CD14-positive monocyte (primary cell): ENCODE measurements around the gene ADCY1. TPM values are rescaled to one million over a fixed set of nuclear protein-coding genes. Genes with fewer than 3 reads are reported as not detected.

Experiments used
- DNase-seq, 3 donors: peaks; one replicate each; pipeline ENCODE4 v3.0.0-alpha.2; 2011 to 2022
- H2AFZ ChIP-seq: 2 replicates; pipeline ENCODE4 v1.6.0; 2012; ENCODE audit warnings: mild to moderate bottlenecking, low read depth, low read length, inconsistent platforms; ENCODE audit not compliant: insufficient read depth, poor library complexity, severe bottlenecking
- H3K27ac ChIP-seq, 2 donors: 1 replicate in 1 of 2; 2 replicates in 1 of 2; pipeline ENCODE4 v1.5.1; 2012 to 2013; ENCODE audit warnings: low read length in 2 of 2, control low read depth in 1 of 2, inconsistent platforms in 1 of 2, low read depth in 1 of 2, mild to moderate bottlenecking in 1 of 2
- H3K27me3 ChIP-seq, 2 donors: one replicate each; pipeline versions ENCODE4 v1.6.0 to v1.6.1; 2011 to 2013; ENCODE audit warnings: low read length in 2 of 2; ENCODE audit not compliant: control insufficient read depth in 2 of 2, insufficient read depth in 2 of 2
- H3K36me3 ChIP-seq, 2 donors: replicated peaks in 1 of 2; 1 replicate in 1 of 2; 2 replicates in 1 of 2; pipeline versions ENCODE4 v1.5.1 to v1.6.1; 2012 to 2013; ENCODE audit warnings: low read length in 2 of 2, control low read depth in 1 of 2, inconsistent platforms in 1 of 2, mild to moderate bottlenecking in 1 of 2; ENCODE audit not compliant: insufficient read depth in 2 of 2, control insufficient read depth in 1 of 2
- H3K4me1 ChIP-seq, 2 donors: 1 replicate in 1 of 2; 2 replicates in 1 of 2; pipeline versions ENCODE4 v1.5.1 to v1.6.1; 2012 to 2013; ENCODE audit warnings: low read length in 2 of 2, control low read depth in 1 of 2, inconsistent platforms in 1 of 2, mild to moderate bottlenecking in 1 of 2, moderate library complexity in 1 of 2; ENCODE audit not compliant: insufficient read depth in 2 of 2, control insufficient read depth in 1 of 2
- H3K4me2 ChIP-seq: replicated peaks from 2 replicates; pipeline ENCODE3; 2012; ENCODE audit warnings: low read length, moderate library complexity, mild to moderate bottlenecking; ENCODE audit not compliant: poor library complexity, severe bottlenecking; ENCODE audit errors: extremely low read depth
- H3K4me3 ChIP-seq, 3 experiments: fragments of 200-600 bp in 1 of 3; sonication (generic) in 1 of 3; replicated peaks in 1 of 3; 1 replicate in 2 of 3; 2 replicates in 1 of 3; pipeline ENCODE4 v1.5.1; 2011 to 2013; ENCODE audit warnings: low read length in 3 of 3, mild to moderate bottlenecking in 3 of 3, control low read depth in 2 of 3, low read depth in 2 of 3, inconsistent platforms in 1 of 3, moderate library complexity in 1 of 3
- H3K79me2 ChIP-seq: 2 replicates; pipeline ENCODE4 v1.6.0; 2012; ENCODE audit warnings: mild to moderate bottlenecking, control low read depth, inconsistent platforms, low read length, moderate library complexity; ENCODE audit not compliant: insufficient read depth
- H3K9ac ChIP-seq: 2 replicates; pipeline ENCODE4 v1.6.0; 2017; ENCODE audit warnings: low read length, mild to moderate bottlenecking; ENCODE audit not compliant: insufficient read depth, poor library complexity, severe bottlenecking
- H3K9me3 ChIP-seq, 2 donors: replicated peaks in 1 of 2; 1 replicate in 1 of 2; 2 replicates in 1 of 2; pipeline versions ENCODE4 v1.5.1 to v1.6.1; 2012 to 2013; ENCODE audit warnings: low read length in 2 of 2, control low read depth in 1 of 2; ENCODE audit not compliant: control insufficient read depth in 1 of 2, insufficient read depth in 1 of 2
- H4K20me1 ChIP-seq: 2 replicates; pipeline ENCODE4 v1.6.0; 2012; ENCODE audit warnings: mild to moderate bottlenecking, low read length, control low read depth, moderate library complexity; ENCODE audit not compliant: insufficient read depth
- H3K27ac Mint-ChIP-seq, 7 donors: one replicate each; pipeline ENCODE4 v1.8.0; 2020; ENCODE audit warnings: mild to moderate bottlenecking in 7 of 7, mixed read lengths in 7 of 7, moderate library complexity in 6 of 7, inconsistent platforms in 2 of 7
- H3K27me3 Mint-ChIP-seq, 3 donors: one replicate each; pipeline ENCODE4 v1.8.0; 2021 to 2022; ENCODE audit warnings: low read depth in 3 of 3, mild to moderate bottlenecking in 3 of 3, mixed read lengths in 3 of 3, moderate library complexity in 3 of 3, inconsistent platforms in 1 of 3
- H3K36me3 Mint-ChIP-seq, 2 donors: one replicate each; pipeline ENCODE4 v1.8.0; 2020; ENCODE audit warnings: mixed read lengths in 2 of 2, inconsistent platforms in 1 of 2, mild to moderate bottlenecking in 1 of 2
- H3K4me1 Mint-ChIP-seq: one replicate; pipeline ENCODE4 v1.8.0; 2020; ENCODE audit warnings: mild to moderate bottlenecking, mixed read lengths
- H3K4me3 Mint-ChIP-seq, 2 donors: one replicate each; pipeline ENCODE4 v1.8.0; 2020; ENCODE audit warnings: mild to moderate bottlenecking in 2 of 2, mixed read lengths in 2 of 2, moderate library complexity in 1 of 2
- H3K9me3 Mint-ChIP-seq, 7 donors: one replicate each; pipeline ENCODE4 v1.8.0; 2020 to 2022; ENCODE audit warnings: mixed read lengths in 7 of 7, mild to moderate bottlenecking in 6 of 7, moderate library complexity in 6 of 7, inconsistent platforms in 2 of 7
- WGBS: methylation state at CpG from one replicate; pipeline ENCODE4 v1.1.5; 2013; ENCODE audit warnings: missing lambda C conversion rate; ENCODE audit not compliant: insufficient coverage; 5-methylcytosine and 5-hydroxymethylcytosine counted together
- intact Hi-C, 2 donors: fragments of 100-400 bp; cut with micrococcal nuclease; formaldehyde crosslinking; loops; one replicate each; pipeline versions ENCODE4 v1.15.0 to v1.15.1; 2023
- polyA plus RNA-seq, 3 donors: library from polyadenylated mRNA; depleted of rRNA in 1 of 3; unstranded in 2 of 3; stranded (reverse) in 1 of 3; fragments of 300-500 nt in 2 of 3; fragments of >200 nt in 1 of 3; fragmentation: Illumina TruSeq in 2 of 3; gene quantifications; 1 replicate in 2 of 3; 2 replicates in 1 of 3; pipeline ENCODE4 v1.2.3, GENCODE V29; 2012 to 2021
- TF ChIP-seq, protein P1 (sequence below): fragments of 200-600 bp; IDR thresholded peaks from one replicate; pipeline ENCODE4 v1.8.0; 2022; ENCODE audit warnings: antibody characterized with exemption, mild to moderate bottlenecking

ADCY1 gene
- polyA plus RNA-seq, 3 donors: 0.01 TPM; not detected in 2

GRCh38 chr7:45697576-45698136 is 123.5 kb downstream of the ADCY1 start:
- WGBS: 100% methylated on average over 1 of the region's 5 CpGs
- Histone ChIP-seq H3K9ac (no peak overlapping the region), H3K9me3 (no peaks in the 10 kb centered on the region), H3K27ac (no peak overlapping the region), H3K4me3 (no peak overlapping the region), H4K20me1 (no peaks in the 10 kb centered on the region), H3K27me3 (no peaks in the 10 kb centered on the region), H3K4me2 (no peak overlapping the region), H3K79me2 (no peaks in the 10 kb centered on the region), H2AFZ (no peak overlapping the region), H3K36me3 (no peaks in the 10 kb centered on the region), H3K4me1 (no peaks in the 10 kb centered on the region)
- no peak for DNase-seq
- H3K4me3 Mint-ChIP-seq: no peak overlapping the region
- H3K4me1 Mint-ChIP-seq: no peaks in the 10 kb centered on the region
- H3K27ac Mint-ChIP-seq: no peak overlapping the region
- peaks cover 0 to 2% (median 1%) of the 10 kb centered on the region in 7 donors for H3K9me3 Mint-ChIP-seq
- TF ChIP-seq, protein P1, sequence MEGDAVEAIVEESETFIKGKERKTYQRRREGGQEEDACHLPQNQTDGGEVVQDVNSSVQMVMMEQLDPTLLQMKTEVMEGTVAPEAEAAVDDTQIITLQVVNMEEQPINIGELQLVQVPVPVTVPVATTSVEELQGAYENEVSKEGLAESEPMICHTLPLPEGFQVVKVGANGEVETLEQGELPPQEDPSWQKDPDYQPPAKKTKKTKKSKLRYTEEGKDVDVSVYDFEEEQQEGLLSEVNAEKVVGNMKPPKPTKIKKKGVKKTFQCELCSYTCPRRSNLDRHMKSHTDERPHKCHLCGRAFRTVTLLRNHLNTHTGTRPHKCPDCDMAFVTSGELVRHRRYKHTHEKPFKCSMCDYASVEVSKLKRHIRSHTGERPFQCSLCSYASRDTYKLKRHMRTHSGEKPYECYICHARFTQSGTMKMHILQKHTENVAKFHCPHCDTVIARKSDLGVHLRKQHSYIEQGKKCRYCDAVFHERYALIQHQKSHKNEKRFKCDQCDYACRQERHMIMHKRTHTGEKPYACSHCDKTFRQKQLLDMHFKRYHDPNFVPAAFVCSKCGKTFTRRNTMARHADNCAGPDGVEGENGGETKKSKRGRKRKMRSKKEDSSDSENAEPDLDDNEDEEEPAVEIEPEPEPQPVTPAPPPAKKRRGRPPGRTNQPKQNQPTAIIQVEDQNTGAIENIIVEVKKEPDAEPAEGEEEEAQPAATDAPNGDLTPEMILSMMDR: no peak
- H3K27me3 Mint-ChIP-seq: peaks cover 2 to 4% (median 3%) of the 10 kb centered on the region in 3 donors
- intact Hi-C loops: no loop called here
- no peaks in the 10 kb centered on the region for H3K36me3 Mint-ChIP-seq

- Histone ChIP-seq H3K27ac (no peak overlapping the region), H3K36me3 (no peaks in the 10 kb centered on the region), H3K4me3 (no peak overlapping the region), H3K4me1 (no peaks in the 10 kb centered on the region), H4K20me1 (no peaks in the 10 kb centered on the region), H3K4me2 (no peak overlapping the region), H2AFZ (no peak overlapping the region), H3K9ac (no peak overlapping the region), H3K79me2 (no peaks in the 10 kb centered on the region), H3K27me3 (no peaks in the 10 kb centered on the region), H3K9me3 (no peaks in the 10 kb centered on the region)
- Mint-ChIP-seq H3K36me3 (no peaks in the 10 kb centered on the region), H3K9me3 (peaks cover 0 to 2% (median under 1%) of the 10 kb centered on the region in 7 donors), H3K27ac (no peak overlapping the region), H3K27me3 (peaks cover under 1 to 4% (median 3%) of the 10 kb centered on the region in 3 donors), H3K4me3 (no peak overlapping the region), H3K4me1 (no peaks in the 10 kb centered on the region)
- 100% methylated on average over 1 of the region's 6 CpGs for WGBS
- no peak for DNase-seq
- TF ChIP-seq, protein P1: no peak
- intact Hi-C loops: no loop called here
These were observed 124.3 kb downstream of the ADCY1 start for GRCh38 chr7:45698303-45699014.
